ENCODE results near the gene OPRM1. TPM values are rescaled to one million over a fixed set of nuclear protein-coding genes. Genes with fewer than 3 reads are reported as not detected.
"Not testable (repeated sequence)": the region's sequence is repeated elsewhere in the genome, so short reads cannot be mapped to it uniquely, and the experiment has no call there.

The OPRM1 gene
- total RNA-seq, 1 donor from 2014 or later, result not detected

DNA sequence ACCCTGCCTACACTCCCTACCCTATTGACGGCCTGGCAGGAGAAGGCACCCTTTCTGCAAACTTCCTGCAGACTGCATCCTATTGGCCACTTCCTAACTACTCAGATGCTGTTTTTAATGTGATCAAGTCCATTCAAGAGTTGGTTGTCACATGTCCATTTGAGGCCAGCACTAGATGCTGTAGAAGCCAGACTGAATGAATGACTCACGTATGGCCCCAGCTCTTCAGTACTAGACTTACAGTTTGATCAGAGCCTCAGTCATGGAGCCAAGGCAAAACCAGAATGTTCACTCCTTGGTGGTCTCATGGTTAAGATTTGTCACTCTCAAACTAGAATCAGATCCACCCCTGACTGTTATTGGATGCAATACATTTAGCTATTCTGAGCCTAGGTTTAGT lies 101.7 kb downstream of the OPRM1 start:
- DNase-seq (ENCODE audit: low spot score), result no peak

DNA sequence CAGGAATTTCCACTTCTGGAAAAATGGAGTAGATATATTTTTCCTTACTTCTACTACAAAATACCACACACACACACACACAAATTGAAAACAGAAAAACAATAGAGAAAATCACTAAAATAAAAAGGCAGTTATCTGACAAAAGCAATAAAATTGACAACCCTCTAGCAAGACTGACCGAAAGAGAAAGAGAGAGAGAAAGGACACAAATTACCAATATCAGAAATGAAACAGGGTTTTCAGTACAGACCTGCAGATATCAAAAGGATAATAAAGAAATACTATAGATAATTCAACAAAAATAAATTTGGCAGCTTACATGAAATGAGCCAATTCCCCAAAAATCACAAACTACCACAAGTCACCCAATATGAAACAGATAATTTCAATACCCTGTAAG lies 104.7 kb downstream of the OPRM1 start:
- no peak for DNase-seq (ENCODE audit: low spot score)

- DNase-seq (ENCODE audit: low spot score), result peak; percentile 60
These were observed 115.4 kb downstream of the OPRM1 start for GRCh38 chr6:154154389-154154967.

- DNase-seq (ENCODE audit: low spot score), result peak; percentile 78
These were observed 117.3 kb downstream of the OPRM1 start for GRCh38 chr6:154156135-154156896.

DNA sequence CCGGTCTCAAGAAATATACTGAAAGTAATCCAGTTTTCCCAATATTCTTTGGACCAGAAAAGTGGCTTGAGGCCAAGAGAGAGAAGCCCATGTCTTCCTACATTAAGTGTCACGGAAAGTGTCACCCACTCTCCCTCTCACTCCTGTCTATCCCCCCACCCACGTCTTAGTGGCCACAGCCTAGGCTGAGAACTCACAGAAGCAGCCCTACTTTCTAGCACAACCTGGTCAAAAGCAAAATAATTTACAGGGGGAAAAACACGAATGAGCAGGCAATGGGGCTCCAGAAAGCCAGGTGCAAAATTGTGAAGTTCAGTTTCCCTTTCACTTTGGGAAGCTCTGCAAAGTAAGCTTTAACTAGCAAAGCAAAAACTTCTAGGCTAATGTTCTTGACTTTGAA lies 118.0 kb downstream of the OPRM1 start:
- DNase-seq (ENCODE audit: low spot score), result no peak

DNA sequence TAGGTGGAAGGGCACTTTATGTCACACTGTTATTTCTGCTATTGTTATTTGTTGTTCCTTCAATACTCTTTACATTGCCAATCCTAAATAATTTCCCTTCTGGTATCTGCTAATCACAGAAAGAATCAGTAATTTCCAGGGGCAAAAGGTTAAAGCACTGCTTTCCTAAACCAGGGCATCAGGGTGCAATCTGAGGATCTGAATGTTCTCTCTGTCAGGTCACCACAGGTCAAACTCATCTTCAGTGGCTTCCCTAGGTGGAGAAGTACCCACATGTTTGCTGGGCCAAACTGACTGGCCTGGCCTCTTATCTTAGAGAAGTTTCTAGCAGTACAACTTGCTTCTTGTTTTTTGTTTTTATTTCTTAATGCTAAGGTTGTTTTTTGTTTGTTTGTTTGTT lies 118.7 kb downstream of the OPRM1 start:
- no peak for DNase-seq (ENCODE audit: low spot score)

DNA sequence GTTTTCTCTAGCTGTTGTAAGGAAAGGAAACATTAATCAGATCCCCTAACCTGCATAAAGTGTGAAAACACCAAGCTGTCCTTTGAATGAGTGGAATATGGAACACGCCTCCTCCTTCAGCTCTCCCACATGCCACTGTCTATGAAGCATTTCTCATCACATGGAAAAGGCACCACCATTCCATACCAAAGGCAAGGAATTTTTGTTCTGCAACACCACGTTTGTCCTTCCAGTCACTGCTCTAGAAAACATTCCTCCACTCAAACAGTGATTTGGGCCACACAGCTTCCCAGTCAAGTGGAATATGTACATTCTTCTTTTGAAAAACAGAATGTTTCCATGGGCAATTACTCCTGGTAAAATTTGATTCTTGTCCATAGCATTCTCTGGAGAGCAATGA lies 120.1 kb downstream of the OPRM1 start:
- no peak for DNase-seq (ENCODE audit: low spot score)

DNA sequence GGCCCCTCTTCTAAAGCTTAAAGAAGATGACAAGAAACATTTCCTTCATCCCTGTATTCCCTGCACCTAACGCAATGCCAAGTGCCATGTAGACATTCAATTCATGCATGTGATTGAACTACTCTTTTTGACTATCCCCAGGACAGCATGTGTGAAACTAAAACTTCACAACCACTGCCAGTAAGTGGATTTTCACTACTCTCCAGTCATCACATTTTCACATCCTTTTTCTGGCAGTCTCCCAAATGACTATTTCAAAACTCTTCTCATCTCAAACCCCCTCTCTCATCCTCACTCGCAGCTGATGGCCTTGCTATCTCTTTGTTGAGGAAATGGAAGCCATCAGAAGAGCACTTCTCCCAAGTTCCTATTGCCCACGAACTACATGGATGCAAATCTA lies 122.6 kb downstream of the OPRM1 start:
- DNase-seq (ENCODE audit: low spot score), result no peak

DNA sequence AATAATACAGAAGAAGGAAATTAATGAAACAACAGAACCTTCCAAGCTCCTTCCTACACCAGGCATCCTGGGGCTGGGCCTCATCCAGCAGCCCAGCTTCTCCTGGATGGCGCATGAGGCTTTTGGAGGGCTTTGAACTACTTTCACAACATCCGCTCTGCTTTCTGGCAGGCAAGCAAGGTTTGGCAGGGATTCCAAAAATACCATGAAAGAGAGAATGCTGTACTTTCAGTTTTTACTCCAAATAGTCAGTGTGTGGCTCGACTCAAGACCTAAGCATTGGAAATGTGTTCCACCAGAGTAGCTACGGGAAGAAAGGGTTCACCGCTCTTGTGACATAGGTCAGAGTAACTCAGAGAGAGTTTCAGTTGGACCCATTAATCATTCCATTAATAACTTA lies 125.4 kb downstream of the OPRM1 start:
- peak; percentile 63 for DNase-seq (ENCODE audit: low spot score)

DNA sequence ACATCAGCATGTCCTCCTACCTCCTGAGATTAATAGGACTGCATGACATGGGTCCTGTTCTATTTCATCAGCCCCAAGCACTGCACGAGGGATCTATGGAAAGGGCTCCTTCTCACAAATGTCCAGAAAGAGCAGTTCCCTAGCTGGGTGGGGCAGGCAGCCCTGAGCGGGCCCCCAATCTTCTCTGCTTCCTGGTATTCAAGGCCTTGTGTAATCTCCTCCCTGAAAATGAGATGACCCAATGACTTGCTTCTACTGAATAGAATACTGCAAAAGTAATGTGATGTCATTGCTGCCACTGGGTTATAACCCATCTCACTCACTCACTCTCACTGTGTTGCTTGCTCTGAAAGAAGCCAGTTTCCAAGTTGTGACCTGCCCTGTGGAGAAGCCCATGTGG lies 126.4 kb downstream of the OPRM1 start:
- no peak for DNase-seq (ENCODE audit: low spot score)

DNA sequence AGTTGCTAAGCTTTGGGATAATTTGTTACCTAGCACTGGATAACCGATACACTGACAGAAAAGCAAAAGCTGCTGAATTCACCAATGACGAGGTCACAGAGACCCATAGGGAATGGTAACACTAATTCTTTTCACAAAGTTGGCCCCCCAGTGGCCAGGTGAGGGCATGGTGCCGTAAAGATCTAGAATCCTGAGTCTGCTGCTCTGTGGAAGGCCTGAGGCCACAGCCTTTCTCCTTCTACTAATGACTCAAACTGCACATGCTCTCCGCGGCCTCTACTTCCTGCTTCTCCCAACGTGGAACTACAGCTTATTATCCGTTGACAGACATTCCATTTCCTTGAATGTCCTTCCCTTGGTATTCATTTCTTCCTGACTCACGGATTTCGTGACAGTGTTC lies 127.1 kb downstream of the OPRM1 start:
- DNase-seq (ENCODE audit: low spot score), result no peak

DNA sequence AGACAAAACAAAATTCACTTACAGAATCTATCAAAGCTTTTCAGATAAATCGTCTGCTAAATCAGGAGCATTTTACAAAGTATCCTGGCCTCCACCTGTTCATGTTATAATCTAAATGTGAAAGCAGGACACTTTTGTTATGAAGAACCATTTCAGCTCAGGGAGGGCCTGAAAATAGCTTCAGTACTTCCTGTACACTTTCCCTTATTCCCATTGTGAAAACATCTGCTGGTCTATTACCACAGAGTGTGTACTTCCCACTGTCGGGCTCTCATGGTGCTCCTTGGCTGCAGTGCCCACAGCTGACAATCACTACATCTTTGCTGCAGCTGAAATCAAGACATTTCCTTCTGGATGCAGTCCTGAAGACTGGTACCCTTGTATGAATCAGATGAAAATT lies 128.1 kb downstream of the OPRM1 start:
- DNase-seq (ENCODE audit: low spot score), result no peak

DNA sequence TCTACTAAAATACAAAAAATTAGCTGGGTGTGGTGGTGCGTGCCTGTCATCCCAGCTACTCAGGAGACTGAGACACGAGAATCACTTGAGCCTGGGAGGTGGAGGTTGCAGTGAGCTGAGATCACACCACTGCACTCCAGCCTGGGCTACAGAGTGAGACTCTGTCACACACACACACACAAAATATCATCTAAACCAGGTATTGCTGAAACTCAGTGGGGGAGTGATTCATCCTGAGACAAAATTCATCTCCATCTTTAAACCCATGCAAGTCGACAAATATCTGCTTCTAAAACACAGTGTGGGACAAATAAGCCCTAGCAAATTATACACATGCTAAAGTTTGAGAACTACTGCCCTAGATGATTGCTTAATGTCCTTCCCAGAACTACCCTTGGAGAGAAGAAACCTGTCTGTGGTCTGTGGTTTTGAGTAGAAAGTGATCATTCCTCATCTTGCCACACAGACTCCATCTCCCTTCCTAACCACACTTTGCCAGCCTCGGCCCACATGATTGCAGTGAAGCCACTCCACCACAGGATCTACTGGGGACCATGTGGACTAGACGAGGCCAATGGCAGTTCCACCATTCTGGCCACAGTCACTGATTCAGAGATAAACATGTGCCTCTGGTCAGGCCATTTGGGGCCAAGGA lies 130.3 kb downstream of the OPRM1 start:
- DNase-seq (ENCODE audit: low spot score), result no peak

DNA sequence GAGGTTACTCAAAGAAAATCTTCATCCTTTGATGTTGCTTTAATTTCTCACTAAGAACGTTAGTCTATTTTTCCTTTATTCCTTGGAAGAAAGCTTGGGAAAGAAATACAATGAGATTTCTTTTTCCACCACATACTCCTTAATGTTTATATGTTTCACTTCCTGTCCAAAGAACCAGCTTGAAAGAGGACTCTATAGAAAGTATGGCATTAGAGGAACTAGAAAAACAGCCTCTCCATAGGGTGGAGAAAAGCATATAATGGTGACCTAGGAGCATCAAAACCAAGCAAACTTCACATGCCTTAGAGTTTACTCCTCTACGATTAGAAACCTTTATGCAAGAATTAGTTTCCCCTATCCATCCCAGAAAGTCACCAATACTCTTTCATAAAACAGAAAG lies 131.1 kb downstream of the OPRM1 start:
- DNase-seq (ENCODE audit: low spot score), result no peak

GRCh38 chr6:154172393-154172792 lies 133.4 kb downstream of the OPRM1 start:
- DNase-seq (ENCODE audit: low spot score), result not testable (repeated sequence)

DNA sequence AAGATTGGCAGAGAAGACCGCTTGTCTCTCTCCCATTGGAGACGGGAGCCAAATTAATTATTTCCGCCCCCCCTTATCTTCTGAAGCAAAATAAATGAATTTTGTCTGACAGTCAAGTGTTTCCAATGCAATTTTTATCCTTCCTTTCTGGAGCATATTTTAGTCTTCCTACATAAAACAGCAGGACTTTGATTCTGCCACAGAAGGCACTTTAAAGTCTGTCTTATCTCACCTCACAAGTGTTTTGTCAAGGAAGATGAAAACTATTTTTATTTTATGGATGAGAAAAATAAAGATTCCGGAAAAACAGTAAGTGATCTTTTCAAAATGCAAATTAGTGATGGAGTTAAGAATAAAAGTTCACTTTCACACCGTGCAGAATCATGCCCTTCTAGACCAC lies 140.4 kb downstream of the OPRM1 start:
- no peak for DNase-seq (ENCODE audit: low spot score)

DNA sequence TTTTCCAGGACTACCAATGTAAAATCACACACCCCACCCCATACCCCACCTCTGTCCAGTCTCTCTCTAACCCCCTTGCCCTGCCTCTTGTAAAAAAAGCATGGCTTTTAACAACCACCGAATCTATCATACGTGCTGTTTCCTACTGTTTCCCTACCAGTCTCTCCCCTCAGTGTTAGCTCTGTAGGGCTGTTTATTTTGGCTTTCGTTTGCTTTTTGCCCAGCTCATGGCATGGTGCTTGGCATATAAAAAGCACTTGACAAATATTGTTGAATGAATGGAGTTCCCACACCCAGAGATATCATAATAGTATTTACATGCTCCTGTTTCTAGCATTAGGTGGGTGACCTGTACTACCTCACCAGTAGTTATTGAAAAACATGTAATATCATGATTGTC lies 148.2 kb downstream of the OPRM1 start:
- no peak for DNase-seq (ENCODE audit: low spot score)

- DNase-seq (ENCODE audit: low spot score), result no peak
These were observed 148.7 kb downstream of the OPRM1 start for GRCh38 chr6:154187714-154188113.

DNA sequence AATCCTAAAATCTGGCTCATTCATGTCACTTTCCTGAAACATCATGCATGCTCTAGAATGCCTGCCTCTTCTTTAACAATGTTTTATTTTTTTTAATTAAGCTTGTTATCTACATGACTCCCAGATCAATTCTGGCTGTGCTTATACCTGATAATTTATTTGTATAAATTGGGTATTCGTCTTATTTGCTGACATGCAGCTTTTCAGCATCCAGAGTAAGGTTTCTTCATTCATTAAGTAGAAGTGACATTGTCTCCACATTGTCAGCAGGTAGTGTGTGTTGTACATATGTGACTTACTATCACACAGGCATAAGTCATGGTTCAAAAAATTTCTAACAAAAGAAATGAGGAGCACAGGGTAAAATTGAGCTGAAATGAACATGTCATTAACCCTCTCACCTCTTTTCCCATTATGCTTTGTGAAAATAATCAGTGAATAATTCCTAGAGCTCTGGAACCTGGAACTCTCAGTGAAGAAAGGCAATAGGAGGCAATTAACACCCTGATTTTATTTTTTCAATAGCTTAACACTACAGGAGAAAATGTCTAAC lies 157.4 kb downstream of the OPRM1 start:
- DNase-seq (ENCODE audit: low spot score), result no peak

GRCh38 chr6:154197196-154197860 lies 158.3 kb downstream of the OPRM1 start:
- DNase-seq (ENCODE audit: low spot score), result no peak

- DNase-seq (ENCODE audit: low spot score), result not testable (repeated sequence)
These were observed 162.6 kb downstream of the OPRM1 start for GRCh38 chr6:154201688-154202087.

DNA sequence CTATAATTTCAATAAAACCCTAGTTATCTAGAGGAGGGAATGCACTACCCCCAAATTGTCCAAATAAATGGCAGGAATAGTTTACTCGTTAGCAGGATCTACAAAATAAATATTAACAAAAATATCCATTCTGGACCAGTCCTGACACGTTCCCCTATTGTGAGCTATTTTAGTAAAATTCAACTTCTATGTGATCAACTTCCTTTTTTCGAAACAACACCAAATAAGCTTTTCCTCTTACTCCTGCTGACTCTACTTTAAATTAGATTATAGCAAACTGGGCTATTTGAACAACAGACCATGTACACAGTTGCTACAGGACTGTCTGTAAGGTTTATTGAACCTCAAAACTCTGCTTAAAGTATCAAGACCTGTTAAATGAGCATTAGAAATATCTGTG lies 163.3 kb downstream of the OPRM1 start:
- DNase-seq (ENCODE audit: low spot score), result no peak

Data from ureter (tissue), 1 donor.